Femur (tissue), 1 donor: Measurements from ENCODE around the gene AGT.
"Not testable (repeated sequence)": the region's sequence is repeated elsewhere in the genome, so short reads cannot be mapped to it uniquely, and the experiment has no call there.

Experiments
- DNase-seq: peaks from one replicate; pipeline ENCODE4 v3.0.0-alpha.2; 2017

Gene AGT

DNA sequence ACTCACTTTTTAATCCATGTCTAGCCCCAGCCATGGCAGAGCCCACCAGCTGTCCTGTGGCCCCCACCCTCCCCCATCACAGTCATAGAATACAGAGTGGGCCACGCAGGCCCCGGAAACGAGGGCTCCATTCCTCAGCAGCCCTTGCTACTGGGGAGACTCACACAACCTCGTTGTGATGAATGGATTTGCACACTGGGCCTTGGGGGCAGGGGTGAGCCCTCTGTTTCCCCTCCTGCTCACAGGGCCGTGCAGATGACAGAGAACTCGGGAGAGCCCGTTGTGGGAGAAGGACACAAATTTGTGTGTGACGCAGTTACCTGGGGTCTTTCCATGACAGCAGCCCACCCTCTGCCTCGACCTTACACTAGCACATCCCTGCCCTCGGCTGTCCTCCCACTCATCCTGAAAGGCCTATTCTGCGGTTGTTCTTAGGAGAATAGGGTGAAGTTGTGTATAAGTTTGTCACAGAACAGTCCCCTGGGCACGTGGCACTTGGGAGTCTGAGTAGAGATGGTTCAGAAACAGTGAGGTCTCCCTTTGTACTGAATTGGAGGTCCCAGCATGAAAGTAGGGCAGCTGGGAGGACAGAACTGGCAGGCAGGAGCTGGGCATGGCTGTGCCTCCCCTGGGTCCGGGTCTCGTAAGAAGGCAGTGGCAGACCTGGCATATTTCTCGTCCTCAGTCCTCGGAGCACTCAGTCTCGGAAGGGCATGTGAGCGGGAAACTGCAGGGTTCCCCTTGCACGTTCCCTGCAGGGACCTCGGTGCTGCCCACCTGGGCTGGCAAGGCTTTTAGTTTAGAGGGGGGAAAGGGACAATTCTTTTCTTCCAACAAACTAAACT is 6.8 kb downstream of the AGT start:
- no peak for DNase-seq

DNA sequence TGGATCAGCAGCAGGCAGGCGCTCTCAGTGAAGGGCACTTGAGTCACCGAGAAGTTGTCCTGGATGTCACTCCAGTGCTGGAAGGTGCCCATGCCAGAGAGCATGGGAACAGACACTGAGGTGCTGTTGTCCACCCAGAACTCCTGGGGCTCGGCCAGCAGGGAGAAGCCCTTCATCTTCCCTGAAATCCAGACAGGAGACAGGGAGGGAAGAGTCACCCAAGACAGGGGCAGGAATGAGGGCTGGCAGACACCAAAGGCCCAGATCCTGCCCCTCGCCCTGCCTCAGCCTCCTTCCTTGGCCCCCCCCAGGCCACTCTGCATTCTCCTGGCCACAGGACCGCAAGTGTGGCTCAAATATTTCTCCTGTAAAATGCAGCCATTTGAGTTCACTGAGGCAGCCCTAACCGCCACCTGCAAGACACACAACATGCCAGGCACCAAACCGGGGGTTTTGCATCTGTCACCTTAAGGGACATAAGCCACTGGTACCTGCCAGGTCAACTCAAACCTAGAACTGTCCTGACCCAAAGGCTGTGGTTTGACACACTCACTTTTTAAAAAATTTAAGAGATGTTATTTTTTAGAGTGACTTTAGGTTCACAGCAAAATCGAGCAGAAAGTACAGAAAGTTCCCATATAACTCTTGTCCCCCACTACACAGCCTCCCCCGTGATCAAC is 7.8 kb downstream of the AGT start:
- no peak for DNase-seq

- no peak for DNase-seq
These were observed 8.5 kb downstream of the AGT start for GRCh38 chr1:230705289-230706019.

GRCh38 chr1:230704830-230705229 is 9.1 kb downstream of the AGT start:
- no peak for DNase-seq

GRCh38 chr1:230703679-230704385 is 10.1 kb downstream of the AGT start:
- DNase-seq, result no peak

GRCh38 chr1:230702934-230703678 is 10.8 kb downstream of the AGT start:
- no peak for DNase-seq

DNA sequence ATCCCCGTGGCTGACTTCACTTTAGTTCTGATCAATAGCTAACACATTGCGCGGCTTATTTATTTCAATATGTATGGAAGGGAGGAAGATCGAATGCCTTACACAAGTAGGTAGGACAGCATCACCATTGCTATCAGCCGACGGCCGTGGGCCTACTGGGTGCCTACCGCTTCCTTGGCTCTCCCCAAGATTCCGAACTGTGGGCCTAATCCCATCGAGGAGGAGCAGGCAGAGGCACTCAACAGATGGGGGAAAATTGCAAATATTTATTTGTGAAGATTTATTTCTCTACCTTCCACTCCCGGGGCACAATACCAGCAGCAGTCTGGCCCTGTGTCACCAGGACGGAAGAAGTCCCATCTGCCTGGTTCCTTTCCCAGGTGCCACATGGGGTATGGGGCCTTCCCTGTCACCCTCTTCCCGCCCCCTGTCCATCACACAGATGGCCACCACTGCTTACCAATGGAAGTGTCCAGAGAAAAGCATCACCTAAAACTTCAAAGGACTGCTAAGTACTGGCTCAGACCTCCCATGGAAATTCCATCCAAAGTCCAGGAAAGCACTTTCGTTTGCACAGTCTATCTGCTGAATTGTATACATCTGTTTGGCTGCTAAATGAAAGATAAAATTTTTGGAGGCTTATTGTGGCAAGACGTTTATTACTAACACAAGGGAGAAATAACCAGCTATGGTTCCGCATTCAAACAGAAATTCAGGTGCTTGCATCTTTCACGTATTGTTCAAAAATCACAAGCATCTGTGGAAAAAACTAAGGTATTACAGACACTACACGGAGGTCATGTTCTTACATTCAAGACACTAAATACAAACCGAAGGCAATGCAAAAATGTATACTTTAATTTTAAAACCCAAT is 11.8 kb downstream of the AGT start:
- no peak for DNase-seq

DNA sequence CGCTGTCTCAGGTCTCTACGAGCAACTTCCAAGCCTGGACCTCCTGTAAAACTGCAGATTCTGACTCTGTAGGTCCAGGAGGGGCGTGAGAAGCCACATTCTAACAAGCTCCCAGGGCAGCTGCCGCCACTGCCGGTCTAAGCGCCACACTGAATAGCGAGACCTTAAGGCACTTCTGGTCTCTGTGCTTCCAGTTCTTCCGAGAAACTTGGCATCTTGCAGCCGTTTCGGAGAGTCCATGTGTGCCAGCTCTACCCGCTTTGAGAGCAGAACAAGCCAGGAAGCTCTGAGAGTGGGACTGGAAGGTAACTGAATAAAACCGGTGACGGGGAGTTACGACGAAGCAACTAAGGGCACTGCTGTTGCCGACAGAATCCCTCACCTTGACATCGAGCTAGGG is 12.5 kb downstream of the AGT start:
- DNase-seq, result no peak

DNA sequence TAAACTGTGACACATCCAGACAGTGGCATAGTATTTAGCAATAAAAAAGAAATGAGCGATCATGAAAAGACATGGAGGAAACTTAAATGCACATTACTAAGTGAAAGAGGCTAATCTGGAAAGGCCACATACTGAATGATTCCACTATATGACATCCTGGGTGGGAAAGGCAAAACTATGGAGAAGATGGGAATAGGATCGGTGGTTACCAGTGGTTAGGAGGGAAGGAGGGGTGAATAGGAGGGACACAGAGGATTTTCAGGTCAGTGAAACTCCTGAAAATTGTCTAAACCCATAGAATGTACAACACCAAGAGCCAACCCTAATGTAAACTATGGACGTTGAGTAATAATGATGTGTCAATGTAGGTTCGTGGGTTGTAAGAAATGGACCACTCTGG is 13.8 kb downstream of the AGT start:
- no peak for DNase-seq

DNA sequence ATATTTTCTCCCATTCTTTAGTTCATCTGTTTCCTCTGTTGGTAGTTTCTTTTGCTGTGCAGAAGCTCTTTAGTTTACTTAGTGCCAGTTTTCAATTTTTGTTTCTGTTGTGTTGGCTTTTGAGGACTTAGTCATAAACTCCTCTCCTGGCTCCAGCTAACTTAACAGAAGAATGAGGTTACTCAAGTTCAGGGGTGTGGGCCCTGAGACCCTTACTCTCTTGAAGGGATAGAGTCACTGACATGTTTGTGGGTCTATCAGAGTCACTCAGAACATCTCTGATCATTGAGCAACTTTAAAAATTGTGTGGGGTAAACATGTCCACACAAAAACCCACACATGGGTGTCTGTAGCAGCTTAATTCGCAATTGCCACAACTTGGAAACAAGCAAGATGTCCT is 14.2 kb downstream of the AGT start:
- no peak for DNase-seq

DNA sequence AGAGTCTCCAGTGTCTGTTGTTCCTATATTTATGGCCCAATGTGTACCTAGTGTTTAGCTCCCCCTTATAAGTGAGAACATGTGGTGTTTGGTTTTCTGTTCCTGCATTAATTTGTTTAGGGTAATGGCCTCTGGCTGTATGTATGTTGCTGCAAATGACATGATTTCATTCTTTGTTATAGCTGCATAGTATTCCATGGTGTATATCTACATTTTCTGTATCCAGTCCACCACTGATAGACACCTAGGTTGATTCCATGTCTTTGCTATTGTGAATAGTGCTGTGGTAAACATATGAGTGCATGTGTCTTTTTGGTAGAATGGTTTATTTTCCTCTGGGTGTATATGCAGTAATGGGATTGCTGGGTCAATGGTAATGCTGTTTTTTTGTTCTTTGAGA is 15.0 kb downstream of the AGT start:
- not testable (repeated sequence) for DNase-seq

DNA sequence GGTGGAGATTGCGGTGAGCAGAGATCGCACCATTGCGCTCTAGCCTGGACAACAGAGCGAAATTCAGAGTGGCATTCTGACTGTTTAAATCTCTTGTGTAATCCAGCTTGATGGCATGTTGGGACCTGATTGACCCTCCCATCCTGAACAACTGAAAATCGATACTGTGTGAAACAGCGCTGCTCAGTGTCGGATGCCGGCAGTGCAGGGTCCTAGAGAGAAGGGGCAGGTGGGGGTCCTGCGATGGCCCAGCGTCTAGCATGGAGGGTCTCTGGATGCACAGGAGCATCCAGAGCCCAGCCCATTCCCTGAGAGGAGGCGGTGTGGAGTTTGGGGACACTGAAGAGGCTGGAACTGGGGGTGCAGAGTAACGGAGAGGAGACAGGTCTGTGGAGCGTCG is 15.8 kb downstream of the AGT start:
- no peak for DNase-seq

GRCh38 chr1:230696722-230697437 is 17.0 kb downstream of the AGT start:
- no peak for DNase-seq

GRCh38 chr1:230696218-230696617 is 17.7 kb downstream of the AGT start:
- DNase-seq, result no peak

DNA sequence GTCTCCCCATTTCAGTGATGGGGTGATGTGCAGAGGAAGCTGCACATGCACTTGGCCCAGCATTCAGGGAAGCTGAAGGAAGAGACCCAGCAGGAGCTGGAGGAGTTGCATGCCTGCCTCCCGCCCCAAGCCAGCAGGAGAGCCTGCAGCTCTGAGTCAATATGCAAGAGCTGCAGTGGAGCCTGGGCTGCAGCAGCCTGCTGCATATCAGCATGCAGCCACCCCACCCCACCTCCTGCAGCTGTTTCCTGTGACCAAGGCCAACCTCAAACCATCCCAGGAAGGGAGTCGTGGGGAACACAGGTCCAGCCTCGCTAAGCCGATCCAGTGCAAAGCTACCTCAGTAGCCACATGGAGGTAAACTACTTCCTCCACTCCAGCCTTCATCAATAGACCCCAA is 18.9 kb downstream of the AGT start:
- DNase-seq, result no peak

DNA sequence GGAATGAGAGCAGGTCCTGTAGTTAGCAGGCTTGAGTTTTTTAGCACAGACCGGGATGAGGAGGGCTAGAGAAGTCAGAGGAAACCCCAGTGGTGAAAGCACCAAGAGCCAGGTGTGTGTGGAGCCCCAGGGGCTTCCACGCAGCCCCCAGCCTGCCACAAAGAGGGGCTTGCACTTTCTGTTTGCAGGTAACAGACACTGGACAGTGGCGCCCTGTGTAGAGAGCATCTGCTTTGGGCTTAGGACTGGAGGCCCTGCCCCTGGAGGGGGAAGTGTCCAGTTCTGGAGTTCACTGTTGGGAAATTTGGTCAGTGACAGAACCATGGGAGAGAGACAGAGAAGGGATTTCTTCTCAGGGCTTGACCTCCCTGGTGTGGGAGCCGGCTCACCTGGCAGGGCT is 19.5 kb downstream of the AGT start:
- no peak for DNase-seq

GRCh38 chr1:230693777-230694176 is 20.1 kb downstream of the AGT start:
- no peak for DNase-seq

DNA sequence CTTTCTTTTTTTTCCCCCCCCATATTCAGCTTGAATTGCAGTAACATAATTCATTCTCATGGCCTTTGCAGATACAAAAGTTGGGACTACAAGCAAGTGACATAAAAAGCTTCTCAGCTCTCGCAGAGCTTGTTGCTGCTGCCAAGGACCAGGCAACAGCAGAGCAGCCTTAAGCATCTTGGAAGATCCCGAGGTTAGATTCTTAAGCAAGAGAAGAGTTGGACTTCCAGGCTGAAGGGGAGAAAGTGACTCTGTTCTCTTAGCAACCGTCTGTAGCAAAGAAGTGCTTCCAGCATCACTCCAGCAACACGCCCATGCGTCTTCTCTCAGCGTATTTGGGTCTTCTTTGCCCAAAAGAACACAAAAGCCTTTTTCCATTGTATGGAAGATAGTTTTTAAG is 20.7 kb downstream of the AGT start:
- DNase-seq, result no peak

GRCh38 chr1:230691615-230692014 is 22.3 kb downstream of the AGT start:
- DNase-seq, result no peak

GRCh38 chr1:230690101-230690500 is 23.8 kb downstream of the AGT start:
- DNase-seq, result no peak

- no peak for DNase-seq
These were observed 27.2 kb downstream of the AGT start for GRCh38 chr1:230686747-230687146.
